Esophagus (tissue), 2 donors: ENCODE data around the gene MAP7D1. TPM values are rescaled to one million over a fixed set of nuclear protein-coding genes. Genes with fewer than 3 reads are reported as not detected.

Experiments
- H3K27ac ChIP-seq, 2 donors: one replicate each; pipeline ENCODE4 v1.5.1; 2013; ENCODE audit warnings: low read depth in 2 of 2, mild to moderate bottlenecking in 2 of 2, inconsistent platforms in 1 of 2, low read length in 1 of 2, moderate library complexity in 1 of 2
- H3K27me3 ChIP-seq, 2 donors: one replicate each; pipeline ENCODE4 v1.6.1; 2013; ENCODE audit warnings: low read length in 2 of 2, control low read depth in 1 of 2, mild to moderate bottlenecking in 1 of 2; ENCODE audit not compliant: insufficient read depth in 2 of 2, control insufficient read depth in 1 of 2
- H3K36me3 ChIP-seq, 2 donors: one replicate each; pipeline ENCODE4 v1.6.1; 2013; ENCODE audit warnings: low read length in 1 of 2; ENCODE audit not compliant: control insufficient read depth in 2 of 2, insufficient read depth in 2 of 2
- H3K4me1 ChIP-seq, 2 donors: one replicate each; pipeline ENCODE4 v1.6.1; 2013; ENCODE audit warnings: low read length in 1 of 2; ENCODE audit not compliant: control insufficient read depth in 2 of 2, insufficient read depth in 2 of 2
- H3K4me3 ChIP-seq, 2 donors: one replicate each; pipeline ENCODE4 v1.5.1; 2013; ENCODE audit warnings: low read length in 2 of 2, mild to moderate bottlenecking in 2 of 2, low read depth in 1 of 2, moderate library complexity in 1 of 2
- H3K9me3 ChIP-seq, 2 donors: one replicate each; pipeline ENCODE4 v1.6.1; 2013; ENCODE audit warnings: mild to moderate bottlenecking in 2 of 2, low read depth in 1 of 2, low read length in 1 of 2, moderate library complexity in 1 of 2; ENCODE audit not compliant: control insufficient read depth in 2 of 2, insufficient read depth in 1 of 2
- WGBS, 2 donors: extraction: QIAGEN DNeasy Blood & Tissue Kit; methylation state at CpG; one replicate each; pipeline ENCODE4 v1.1.7; 2013; 5-methylcytosine and 5-hydroxymethylcytosine counted together
- polyA plus RNA-seq, 2 donors: library from polyadenylated mRNA; stranded (reverse); fragments of 200-250 nt; gene quantifications; one replicate each; pipeline ENCODE4 v1.2.3, GENCODE V29; 2013
- donor health status: healthy with polysubstance abuse.
- donor health status: Bipolar disorder and iron deficiency.

Gene MAP7D1
- polyA plus RNA-seq, 2 donors = 33.1 to 55.3 TPM

DNA sequence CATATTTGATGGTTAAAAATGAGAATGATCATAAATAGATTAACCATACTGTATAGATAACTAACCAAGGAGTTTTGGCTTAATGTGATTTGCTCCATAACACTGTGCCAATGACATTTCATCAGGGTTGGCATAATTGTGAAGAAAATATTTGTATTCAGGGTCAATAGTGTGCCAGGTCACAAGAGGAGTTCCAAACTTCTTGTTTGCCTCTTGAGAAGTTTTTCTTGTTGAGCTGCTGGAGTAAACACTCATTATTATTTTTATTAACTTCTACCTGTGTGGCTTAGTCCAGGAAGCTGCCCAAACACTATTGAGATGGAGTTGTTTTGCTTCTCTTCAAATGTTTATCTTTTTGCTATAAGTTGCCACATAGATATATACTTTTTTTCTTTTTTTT is 7.5 kb downstream of the MAP7D1 start:
- no peaks in the 10 kb centered on the region for H3K27me3 ChIP-seq
- no peak overlapping the region for H3K4me3 ChIP-seq
- peaks cover 0 to 6% of the 10 kb centered on the region in 2 donors for H3K36me3 ChIP-seq
- no peak overlapping the region for H3K27ac ChIP-seq
- peaks cover 23 to 29% of the 10 kb centered on the region in 2 donors for H3K4me1 ChIP-seq
- no peaks in the 10 kb centered on the region for H3K9me3 ChIP-seq

DNA sequence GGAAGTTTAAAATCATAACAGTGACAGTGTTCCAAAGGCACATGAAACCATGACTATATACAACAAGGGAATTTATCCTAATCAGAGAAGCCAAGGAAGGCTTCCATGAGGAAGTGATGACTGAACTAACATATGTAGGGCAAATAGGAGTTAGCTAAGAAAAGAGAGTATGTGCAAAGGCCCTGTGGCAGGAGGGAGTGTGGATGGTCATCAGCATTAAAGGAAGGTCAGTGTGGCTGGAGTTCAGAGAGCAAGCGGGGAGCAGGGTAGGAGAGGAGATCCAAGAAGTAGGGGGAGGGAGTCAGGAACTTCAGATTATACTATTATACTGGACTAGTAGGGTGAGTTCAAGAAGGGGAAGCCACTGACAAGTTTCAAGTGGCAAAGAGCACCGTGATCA is 8.4 kb downstream of the MAP7D1 start:
- peaks cover 22 to 25% of the 10 kb centered on the region in 2 donors for H3K4me1 ChIP-seq

DNA sequence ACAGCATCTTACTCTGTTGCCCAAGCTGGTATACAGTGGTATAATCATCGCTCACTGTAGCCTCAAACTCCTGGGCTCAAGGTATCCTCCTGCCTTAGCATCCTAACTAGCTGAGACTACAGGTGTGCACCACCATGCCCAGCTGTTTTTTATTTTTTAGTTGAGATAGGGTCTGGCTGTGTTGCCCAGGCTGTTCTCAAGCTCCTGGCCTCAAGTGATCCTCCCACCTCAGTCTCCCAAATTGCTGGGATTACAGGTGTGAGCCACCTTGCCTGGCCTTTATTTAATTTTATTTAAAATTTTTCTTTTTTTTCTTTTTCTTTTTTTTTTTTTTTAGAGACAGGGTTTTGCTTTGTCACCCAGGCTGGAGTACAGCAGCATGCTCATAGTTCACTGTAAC is 9.2 kb downstream of the MAP7D1 start:
- peaks cover 16 to 17% of the 10 kb centered on the region in 2 donors for H3K4me1 ChIP-seq
- H3K9me3 ChIP-seq = no peaks in the 10 kb centered on the region
- H3K36me3 ChIP-seq = peaks cover 0 to 4% of the 10 kb centered on the region in 2 donors
- 98 to 100% methylated on average over 1 of the region's 1 CpG for WGBS, 2 donors
- no peak overlapping the region for H3K4me3 ChIP-seq
- H3K27ac ChIP-seq = no peak overlapping the region
- no peaks in the 10 kb centered on the region for H3K27me3 ChIP-seq

More for the DNA sequence above, 8.4 kb downstream of the MAP7D1 start:
- Histone ChIP-seq H3K4me3 (no peak overlapping the region), H3K27me3 (no peaks in the 10 kb centered on the region), H3K9me3 (no peaks in the 10 kb centered on the region), H3K27ac (no peak overlapping the region), H3K36me3 (peaks cover 0 to 6% of the 10 kb centered on the region in 2 donors)
- 91 to 95% methylated on average over 2 of the region's 2 CpGs for WGBS, 2 donors

DNA sequence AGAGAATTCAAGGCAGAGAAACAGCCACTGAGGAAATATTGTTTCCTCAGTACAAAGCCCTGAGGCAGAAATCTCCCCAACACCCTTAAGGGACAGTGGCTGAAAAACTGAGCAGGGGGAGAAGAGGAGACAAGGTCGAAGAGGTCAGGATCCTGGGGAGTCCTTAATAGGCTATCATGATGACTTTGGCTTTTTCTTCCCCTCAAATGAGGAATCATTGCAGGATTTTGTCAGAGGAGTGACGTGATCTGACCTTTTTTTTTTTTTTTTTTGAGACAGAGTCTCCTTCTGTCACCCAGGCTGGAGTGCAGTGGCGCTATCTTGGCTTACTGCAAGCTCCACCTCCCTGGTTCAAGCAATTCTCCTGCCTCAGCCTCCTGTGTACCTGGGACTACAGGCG is 10.2 kb downstream of the MAP7D1 start:
- no peaks in the 10 kb centered on the region for H3K9me3 ChIP-seq
- peak overlapping the region; percentile 41 to 56 for H3K27ac ChIP-seq
- peaks cover 2 to 7% of the 10 kb centered on the region in 2 donors for H3K36me3 ChIP-seq
- H3K27me3 ChIP-seq = no peaks in the 10 kb centered on the region
- peaks cover 13 to 15% of the 10 kb centered on the region in 2 donors for H3K4me1 ChIP-seq
- H3K4me3 ChIP-seq = no peak overlapping the region
- 64 to 70% methylated on average over 4 of the region's 4 CpGs for WGBS, 2 donors

DNA sequence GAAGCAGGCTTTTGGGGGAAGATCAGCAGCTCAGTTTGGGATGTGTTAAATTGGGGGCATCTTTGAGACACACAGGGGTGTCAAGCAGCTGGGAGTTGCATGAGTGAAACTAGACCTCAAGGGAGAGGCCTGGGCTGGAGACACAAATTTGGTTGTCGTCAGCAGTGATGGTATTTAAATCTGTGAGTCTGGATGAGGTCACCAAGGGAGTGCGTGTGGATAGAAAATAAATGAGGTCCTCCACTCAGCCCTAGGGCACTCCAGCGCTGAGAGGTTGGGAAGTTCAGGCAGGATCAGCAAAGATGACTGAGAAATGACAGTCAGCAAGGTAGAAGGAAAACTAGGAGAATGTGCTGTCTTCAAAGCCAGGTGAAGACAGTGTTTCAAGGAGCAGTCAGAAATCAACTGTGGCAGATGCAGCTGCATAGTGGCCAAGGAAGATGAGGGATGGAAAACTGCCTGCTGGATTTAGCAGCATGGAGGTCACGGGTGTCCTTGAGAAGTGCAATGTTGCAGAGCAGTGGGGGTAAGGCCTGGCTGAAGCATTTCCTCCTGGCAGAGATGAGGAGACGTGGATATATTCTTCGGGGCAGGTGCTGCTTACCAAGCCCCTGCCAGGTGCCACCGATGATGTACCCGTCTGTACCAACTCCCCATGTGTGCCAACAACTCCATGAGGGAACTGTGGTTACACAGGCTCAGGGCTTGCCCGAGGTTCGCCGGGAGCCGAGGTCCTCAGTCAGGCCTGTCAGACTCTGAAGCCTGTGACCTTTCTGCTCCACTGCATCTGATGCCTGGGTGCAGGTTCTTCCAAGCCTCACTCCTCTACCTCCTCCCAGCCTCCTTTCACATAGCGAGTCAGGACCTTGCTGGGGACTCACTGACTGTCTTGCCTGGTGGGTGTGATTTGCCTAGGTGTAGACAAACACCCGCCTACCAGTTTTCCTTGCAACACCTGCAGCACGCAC is 11.3 kb downstream of the MAP7D1 start:
- Histone ChIP-seq H3K27ac (peak overlapping the region; percentile 15 to 57), H3K4me1 (peaks cover 9% of the 10 kb centered on the region in 2 donors), H3K4me3 (no peak overlapping the region), H3K9me3 (no peaks in the 10 kb centered on the region), H3K27me3 (no peaks in the 10 kb centered on the region), H3K36me3 (peaks cover 4 to 15% of the 10 kb centered on the region in 2 donors)
- 75 to 79% methylated on average over 15 of the region's 15 CpGs for WGBS, 2 donors

DNA sequence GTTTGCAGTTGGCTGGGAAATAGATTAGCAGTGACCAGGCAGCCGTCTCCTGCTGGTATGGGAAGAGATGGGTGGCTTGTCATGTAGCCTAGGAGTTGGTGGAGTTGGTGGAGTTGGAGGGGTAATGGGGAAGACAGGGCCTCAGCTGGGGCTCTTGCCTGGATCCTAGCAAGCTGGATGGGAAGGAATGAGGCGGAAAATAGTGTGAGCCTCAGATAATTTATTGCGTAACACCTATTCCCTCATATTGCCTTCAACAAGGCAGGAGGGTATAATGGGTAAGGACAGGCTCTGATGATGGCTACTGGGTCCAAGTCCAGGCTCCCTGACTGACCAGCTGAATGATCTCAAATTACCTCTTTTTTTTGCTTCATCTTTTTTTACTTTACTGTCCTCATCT is 12.6 kb downstream of the MAP7D1 start:
- Histone ChIP-seq H3K36me3 (peaks cover 11 to 27% of the 10 kb centered on the region in 2 donors), H3K4me3 (no peak overlapping the region), H3K27ac (no peak overlapping the region), H3K27me3 (no peaks in the 10 kb centered on the region), H3K4me1 (peaks cover 6 to 13% of the 10 kb centered on the region in 2 donors), H3K9me3 (no peaks in the 10 kb centered on the region)
- 83 to 94% methylated on average over 3 of the region's 3 CpGs for whole genome bisulfite sequencing, 2 donors

DNA sequence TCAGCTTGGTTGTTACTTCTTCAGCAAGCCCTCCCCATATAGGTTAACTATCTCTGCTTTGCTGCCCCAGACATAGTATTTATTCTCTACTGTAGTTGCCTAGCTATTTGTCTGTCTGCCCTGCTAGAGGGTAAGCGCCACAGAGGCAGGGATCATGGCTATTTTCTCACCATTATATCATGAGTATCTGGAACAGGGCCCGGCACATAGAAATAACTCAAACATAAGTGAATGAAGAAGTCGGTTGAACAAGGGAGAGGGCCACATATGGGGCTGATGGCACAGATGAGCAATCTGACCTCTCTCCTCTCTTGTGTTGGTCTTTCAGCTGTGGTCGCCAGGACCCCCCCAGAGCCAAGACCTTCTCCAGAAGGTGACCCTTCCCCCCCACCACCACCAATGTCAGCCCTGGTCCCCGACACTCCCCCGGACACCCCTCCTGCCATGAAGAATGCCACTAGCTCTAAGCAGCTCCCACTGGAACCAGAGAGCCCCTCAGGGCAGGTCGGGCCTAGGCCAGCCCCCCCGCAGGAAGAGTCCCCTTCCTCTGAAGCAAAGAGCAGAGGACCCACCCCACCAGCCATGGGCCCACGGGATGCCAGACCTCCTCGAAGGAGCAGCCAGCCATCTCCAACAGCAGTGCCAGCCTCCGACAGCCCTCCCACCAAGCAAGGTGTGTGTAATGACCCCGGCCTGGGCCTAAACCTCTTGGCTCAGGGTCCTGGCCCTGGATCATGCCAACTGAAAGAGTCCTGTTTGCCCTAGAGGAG is 14.9 kb downstream of the MAP7D1 start:
- Histone ChIP-seq H3K4me1 (peaks cover 13% of the 10 kb centered on the region in 2 donors), H3K9me3 (no peaks in the 10 kb centered on the region), H3K4me3 (no peak overlapping the region), H3K27ac (peak overlapping the region; percentile 52 to 60), H3K36me3 (peaks cover 28 to 49% of the 10 kb centered on the region in 2 donors), H3K27me3 (no peaks in the 10 kb centered on the region)
- 62 to 69% methylated on average over 12 of the region's 12 CpGs for WGBS, 2 donors

DNA sequence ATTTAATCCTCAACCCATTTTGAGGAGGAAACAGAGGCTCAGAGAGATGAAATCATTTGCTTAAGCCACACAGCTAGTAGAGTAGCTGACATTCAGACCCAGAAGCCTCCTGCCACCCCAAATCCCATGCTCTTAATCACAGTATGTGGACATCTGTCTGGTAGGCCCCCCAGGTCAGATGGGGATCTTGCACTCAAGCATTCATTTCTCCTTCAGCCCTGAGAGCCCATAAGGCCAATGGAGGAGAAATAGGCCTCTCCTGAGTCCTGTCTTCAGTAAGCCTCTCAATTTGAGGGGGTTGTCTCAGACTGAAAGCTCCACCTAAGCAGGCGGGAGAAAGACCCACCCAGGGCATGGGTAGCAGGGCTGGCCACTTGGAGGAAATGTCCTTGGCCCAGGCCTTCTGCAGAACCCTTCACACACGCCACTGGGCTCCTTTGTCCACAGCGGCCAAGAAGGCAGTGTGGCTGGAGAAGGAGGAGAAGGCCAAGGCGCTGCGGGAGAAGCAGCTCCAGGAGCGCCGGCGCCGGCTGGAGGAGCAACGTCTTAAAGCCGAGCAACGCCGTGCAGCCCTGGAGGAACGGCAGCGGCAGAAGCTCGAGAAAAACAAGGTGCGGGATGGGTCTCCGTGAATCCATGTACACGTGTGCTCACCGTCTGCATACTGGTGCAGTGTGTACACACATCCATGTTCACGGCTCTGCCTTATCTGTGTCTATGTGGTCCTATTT is 16.2 kb downstream of the MAP7D1 start:
- H3K27ac ChIP-seq = peak overlapping the region in 1 of 2 donors; percentile 13
- peaks cover 29 to 60% of the 10 kb centered on the region in 2 donors for H3K36me3 ChIP-seq

DNA sequence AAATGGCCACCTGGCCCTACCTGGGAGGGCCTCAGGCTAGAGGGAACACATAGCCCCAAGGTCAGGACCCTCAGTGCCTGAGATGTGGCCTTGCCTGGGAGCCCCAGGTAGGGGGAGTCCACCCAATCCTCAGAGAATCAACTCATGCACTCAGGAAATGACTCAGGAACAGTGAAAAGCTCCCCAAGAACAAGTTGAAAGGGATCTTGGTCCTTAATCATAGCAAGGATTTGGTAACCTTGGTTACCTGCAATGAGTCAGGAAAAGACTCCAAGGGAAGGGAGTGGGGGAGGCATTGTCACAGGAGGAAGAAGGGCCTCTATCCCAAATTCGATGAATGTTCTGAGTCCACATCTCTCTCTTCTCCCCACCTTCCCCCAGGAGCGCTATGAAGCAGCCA is 17.0 kb downstream of the MAP7D1 start:
- no peak overlapping the region for H3K4me3 ChIP-seq
- peak overlapping the region in 1 of 2 donors; percentile 48 for H3K27ac ChIP-seq
- no peaks in the 10 kb centered on the region for H3K27me3 ChIP-seq
- peaks cover 30 to 62% of the 10 kb centered on the region in 2 donors for H3K36me3 ChIP-seq
- WGBS, 2 donors = 67 to 75% methylated on average over 1 to 2 of the region's 2 CpGs
- peaks cover 7 to 10% of the 10 kb centered on the region in 2 donors for H3K4me1 ChIP-seq
- no peaks in the 10 kb centered on the region for H3K9me3 ChIP-seq

More for the DNA sequence above, 16.2 kb downstream of the MAP7D1 start:
- Histone ChIP-seq H3K27me3 (no peaks in the 10 kb centered on the region), H3K9me3 (no peaks in the 10 kb centered on the region), H3K4me1 (peaks cover 9 to 13% of the 10 kb centered on the region in 2 donors), H3K4me3 (no peak overlapping the region)
- 94 to 95% methylated on average over 21 of the region's 21 CpGs for WGBS, 2 donors
